ENCODE data around the gene DCUN1D3. TPM values are rescaled to one million over a fixed set of nuclear protein-coding genes. Genes with fewer than 3 reads are reported as not detected.
A peak's percentile ranks its signal among the peaks of the same experiment; 100 is the strongest.
"Not testable (repeated sequence)": the region's sequence is repeated elsewhere in the genome, so short reads cannot be mapped to it uniquely, and the experiment has no call there.

The DCUN1D3 gene, protein sequence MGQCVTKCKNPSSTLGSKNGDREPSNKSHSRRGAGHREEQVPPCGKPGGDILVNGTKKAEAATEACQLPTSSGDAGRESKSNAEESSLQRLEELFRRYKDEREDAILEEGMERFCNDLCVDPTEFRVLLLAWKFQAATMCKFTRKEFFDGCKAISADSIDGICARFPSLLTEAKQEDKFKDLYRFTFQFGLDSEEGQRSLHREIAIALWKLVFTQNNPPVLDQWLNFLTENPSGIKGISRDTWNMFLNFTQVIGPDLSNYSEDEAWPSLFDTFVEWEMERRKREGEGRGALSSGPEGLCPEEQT
- total RNA-seq: 57.1 and 63.3 TPM in 2 replicates

- peak; percentile 95 for DNase-seq (ENCODE audit: extremely low read depth, low read depth, low spot score)
Measured at GRCh38 chr16:20900299-20901067, at the start of gene DCUN1D3, which contains the start of gene LYRM1. DCUN1D3 (minus strand) TSS chr16:20900358; CDS start chr16:20862538, 37,820 bp downstream. LYRM1 (plus strand) TSS chr16:20900771; CDS start chr16:20915556, 14,785 bp downstream.

DNA sequence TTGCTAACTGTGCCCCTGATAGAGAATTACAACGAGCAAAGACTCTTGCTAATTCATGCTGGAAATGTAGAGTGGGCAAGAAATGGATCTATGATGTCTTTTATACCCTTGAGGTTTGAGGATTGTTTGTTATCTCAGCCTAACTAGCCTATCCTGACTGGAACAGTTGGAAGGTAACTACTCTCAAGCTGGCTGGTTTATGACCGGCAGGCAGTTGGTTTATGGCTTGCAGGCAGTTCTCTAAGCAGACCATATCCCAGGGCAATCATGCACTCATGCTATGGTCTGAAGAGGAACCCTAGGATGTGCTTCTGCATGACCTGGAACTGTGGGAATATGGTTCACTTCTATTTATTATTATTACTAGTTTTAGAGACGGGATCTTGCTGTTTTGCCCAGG lies 49.5 kb upstream of the DCUN1D3 start:
- no peak for DNase-seq (ENCODE audit: extremely low read depth, low read depth, low spot score)

DNA sequence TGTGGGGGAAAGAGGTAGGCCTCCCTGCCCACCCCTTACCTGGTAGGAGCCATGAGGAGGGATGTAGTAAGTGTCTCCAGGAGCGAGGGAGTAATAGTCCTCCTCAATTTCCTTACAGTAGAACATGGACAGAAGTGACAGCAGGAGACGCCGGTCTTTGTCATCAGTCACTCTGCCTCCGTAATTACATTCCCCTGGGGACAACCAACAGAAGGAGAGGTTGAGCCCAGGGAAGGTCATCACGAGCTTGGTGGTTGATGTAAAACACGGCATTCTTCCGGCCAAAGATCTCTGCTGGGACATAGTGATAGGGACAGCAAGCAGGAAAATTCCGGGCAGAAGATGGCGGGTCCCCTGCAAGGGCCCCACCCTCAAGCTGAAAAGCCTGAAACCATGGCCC lies 48.3 kb upstream of the DCUN1D3 start:
- no peak for DNase-seq (ENCODE audit: extremely low read depth, low read depth, low spot score)

DNA sequence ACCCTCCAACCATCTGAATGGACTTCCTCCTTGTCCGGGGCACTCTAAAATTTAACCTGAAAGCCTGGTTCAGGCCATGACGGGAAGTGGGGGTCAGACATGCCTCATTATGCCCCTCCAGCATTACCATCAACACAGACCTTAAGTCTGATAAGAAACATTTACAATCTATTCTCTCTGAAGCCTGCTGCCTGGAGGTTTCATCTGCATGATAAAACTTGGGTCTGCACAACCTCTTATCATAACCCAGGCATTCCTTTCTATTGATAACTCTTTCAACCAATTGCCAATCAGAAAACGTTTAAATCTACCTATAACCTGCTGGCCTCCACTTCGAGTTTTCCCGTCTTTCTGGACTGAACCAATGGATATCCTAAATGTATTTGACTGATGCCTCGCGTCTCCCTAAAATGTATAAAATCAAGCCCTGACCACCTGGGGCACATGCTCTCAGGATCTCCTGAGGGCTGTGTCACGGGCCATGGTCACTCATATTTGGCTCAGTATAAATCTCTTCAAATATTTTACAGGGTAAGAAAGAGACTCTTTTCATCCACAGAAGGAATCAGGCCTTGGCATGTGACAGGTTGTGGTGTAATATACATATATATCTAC lies 46.0 kb upstream of the DCUN1D3 start:
- DNase-seq (ENCODE audit: extremely low read depth, low read depth, low spot score): no peak

DNA sequence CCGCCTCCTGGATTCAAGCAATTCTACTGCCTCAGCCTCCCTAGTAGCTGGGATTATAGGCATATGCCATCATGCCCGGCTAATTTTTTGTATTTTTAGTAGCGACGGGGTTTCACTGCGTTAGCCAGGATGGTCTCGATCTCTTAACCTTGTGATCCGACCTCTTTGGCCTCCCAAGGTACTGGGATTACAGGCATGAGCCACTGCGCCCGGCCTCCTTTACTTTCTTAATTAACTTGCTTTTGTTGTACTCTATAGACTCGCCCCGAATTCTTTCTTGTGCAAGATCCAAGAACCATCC lies 45.4 kb upstream of the DCUN1D3 start:
- DNase-seq (ENCODE audit: extremely low read depth, low read depth, low spot score): not testable (repeated sequence)

GRCh38 chr16:20944861-20945574 lies 44.9 kb upstream of the DCUN1D3 start:
- no peak for DNase-seq (ENCODE audit: extremely low read depth, low read depth, low spot score)

DNA sequence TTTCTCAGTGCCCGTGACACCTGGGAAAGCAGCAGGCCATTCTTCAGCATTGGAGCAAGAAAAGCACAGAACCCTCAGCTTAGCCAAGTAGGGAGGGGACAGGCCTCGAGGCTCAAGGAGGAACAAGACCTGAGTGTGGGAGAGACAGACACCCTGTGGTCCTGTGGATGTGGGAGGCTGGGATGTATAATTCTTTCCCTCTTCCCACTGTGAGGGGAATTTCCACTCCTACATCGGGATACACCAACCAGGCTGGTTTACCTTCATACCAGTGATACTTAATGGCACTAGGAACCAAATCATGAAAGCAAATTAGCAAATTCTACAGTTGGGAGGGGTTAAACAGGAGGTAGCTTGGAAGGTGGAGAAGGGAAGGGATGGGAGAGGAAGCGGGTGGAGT lies 42.1 kb upstream of the DCUN1D3 start:
- DNase-seq (ENCODE audit: extremely low read depth, low read depth, low spot score): no peak

GRCh38 chr16:20941636-20941926 lies 41.4 kb upstream of the DCUN1D3 start:
- DNase-seq (ENCODE audit: extremely low read depth, low read depth, low spot score): no peak

- DNase-seq (ENCODE audit: extremely low read depth, low read depth, low spot score): no peak
Measured at GRCh38 chr16:20940871-20941635, 40.9 kb upstream of the DCUN1D3 start.

DNA sequence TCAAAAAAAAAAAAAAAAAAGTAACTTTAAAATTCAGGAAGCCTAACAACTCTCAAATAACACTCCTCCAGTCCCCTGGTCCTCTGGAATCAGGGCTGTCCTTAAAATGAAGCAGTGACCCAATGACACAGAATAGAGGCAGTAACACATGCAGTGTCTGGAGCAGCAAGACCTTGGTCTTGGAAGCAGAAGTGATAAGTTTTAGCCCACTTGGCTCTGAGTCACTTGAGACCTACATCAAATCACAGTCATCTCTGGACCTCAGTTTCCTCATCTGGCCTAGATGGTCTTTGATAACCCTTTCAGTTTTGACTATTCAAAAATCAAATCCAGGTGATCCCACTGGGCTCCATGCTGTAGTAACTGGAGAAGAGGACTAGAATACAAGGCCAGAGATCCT lies 39.5 kb upstream of the DCUN1D3 start:
- DNase-seq (ENCODE audit: extremely low read depth, low read depth, low spot score): no peak

DNA sequence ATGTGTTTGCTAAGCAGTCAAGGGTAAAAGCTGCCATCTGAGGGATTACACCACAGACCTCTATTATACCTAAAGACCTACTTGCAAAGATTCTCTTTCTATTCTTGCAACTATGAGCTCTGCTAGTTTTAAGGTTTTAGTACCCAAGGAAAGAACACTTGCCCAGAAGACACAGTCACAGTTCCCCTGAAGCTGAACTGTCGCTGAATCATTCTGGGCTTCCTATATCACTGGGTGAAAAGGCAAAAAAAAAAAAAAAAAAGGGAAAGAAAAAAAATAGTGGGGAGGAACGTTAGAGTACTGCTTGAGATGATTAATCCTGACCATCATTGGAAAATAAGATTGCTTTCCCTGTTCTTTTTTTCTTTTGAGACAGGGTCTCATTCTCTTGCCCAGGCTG lies 38.3 kb upstream of the DCUN1D3 start:
- DNase-seq (ENCODE audit: extremely low read depth, low read depth, low spot score): no peak

GRCh38 chr16:20937736-20938135 lies 37.6 kb upstream of the DCUN1D3 start:
- DNase-seq (ENCODE audit: extremely low read depth, low read depth, low spot score): no peak

GRCh38 chr16:20933589-20933988 lies 33.4 kb upstream of the DCUN1D3 start:
- DNase-seq (ENCODE audit: extremely low read depth, low read depth, low spot score): no peak

DNA sequence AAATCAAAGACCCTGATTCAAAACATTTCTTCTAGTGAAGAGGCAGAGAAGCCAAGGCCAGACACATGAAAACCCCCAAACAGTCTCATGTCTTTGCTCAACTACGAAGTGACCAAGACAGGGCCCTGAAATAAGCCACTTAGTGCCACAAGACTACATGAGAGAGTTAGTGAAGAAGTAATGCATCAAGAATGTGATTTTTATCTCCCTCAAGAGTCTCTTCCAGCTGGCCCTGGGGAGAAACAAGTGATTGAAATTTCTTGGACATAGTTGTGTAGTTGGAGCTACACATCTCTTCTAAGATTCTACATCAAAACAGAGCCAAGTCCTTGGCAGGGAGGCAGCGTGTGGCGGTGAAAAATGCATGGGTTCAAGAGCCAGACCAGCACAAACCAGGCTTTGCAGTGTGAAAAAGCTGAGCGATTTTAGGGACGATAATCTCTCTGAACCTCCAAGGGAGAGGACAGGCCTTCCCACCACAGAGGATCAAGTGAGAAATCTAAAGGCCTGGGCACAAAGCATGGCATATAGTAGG lies 31.0 kb upstream of the DCUN1D3 start:
- no peak for DNase-seq (ENCODE audit: extremely low read depth, low read depth, low spot score)

GRCh38 chr16:20930365-20930690 lies 30.2 kb upstream of the DCUN1D3 start:
- DNase-seq (ENCODE audit: extremely low read depth, low read depth, low spot score): no peak

- DNase-seq (ENCODE audit: extremely low read depth, low read depth, low spot score): not testable (repeated sequence)
Measured at GRCh38 chr16:20929676-20930364, 29.7 kb upstream of the DCUN1D3 start.

DNA sequence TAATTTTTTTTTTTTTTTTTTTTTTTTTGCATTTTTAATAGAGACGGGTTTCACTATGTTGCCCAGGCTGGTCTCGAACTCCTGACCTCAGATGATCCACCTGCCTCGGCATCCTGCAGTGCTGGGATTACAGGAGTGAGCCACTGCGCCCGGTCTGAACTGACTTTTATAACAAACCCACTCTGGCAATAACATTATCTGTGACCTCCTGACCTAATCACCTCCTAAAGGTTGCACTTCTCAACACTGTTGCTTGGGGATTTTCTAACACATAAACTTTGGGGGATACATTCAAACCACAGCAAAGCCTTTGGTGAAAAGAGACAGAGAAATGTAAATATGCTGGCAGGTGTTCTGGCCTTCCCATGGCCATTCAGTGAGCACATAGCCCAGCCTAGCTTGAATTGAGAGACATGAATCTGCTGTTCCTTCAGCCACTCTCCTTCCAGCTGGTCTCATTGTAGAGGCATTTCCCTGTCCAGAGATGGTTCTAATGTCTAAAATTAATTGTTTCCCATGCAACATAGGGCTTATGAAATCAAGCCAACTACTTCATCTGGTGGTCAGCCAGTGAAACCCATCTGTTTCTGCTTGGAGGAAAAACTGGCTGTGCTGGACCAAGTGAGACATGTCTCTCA lies 28.7 kb upstream of the DCUN1D3 start:
- no peak for DNase-seq (ENCODE audit: extremely low read depth, low read depth, low spot score)

- no peak for DNase-seq (ENCODE audit: extremely low read depth, low read depth, low spot score)
Measured at GRCh38 chr16:20925751-20926150, 25.6 kb upstream of the DCUN1D3 start.

DNA sequence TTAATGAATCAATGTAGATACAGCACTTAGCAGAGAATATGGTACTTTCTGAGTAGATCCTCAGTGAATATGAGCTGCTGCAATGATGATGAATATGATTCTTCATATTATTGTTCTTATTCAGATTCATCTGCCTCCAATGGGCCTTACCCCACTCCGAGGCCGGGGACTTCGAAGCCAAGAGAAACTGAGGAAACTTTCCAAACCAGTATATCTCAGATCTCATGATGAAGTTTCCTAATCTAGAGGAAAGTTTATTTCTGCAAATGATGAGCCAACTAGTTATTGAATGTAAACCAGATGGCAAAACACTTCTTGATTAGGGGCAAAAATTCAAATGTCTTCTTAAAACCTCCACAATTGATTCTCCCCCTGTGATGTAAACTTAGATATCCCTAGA lies 23.7 kb upstream of the DCUN1D3 start:
- no peak for DNase-seq (ENCODE audit: extremely low read depth, low read depth, low spot score)

DNA sequence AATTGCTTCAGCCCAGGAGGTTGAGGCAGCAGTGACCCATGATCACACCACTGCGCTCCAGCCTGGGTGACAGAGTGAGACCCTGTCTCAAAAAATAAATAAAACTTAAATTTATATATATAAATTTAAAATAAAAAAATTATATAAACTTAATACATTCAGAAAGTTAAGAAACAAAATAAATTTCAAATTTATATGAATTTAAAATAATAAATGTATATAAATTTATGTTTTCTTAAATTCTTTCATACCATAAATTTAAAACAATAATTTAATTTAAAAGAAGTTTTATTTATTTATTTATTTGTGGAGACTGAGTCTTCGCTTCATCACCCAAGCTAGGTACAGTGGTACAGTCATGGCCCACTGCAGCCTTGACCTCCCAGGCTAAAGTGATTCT lies 20.6 kb upstream of the DCUN1D3 start:
- DNase-seq (ENCODE audit: extremely low read depth, low read depth, low spot score): no peak

All from glomerular endothelial cell (primary cell).